ENCODE results near the gene COIL.

DNA sequence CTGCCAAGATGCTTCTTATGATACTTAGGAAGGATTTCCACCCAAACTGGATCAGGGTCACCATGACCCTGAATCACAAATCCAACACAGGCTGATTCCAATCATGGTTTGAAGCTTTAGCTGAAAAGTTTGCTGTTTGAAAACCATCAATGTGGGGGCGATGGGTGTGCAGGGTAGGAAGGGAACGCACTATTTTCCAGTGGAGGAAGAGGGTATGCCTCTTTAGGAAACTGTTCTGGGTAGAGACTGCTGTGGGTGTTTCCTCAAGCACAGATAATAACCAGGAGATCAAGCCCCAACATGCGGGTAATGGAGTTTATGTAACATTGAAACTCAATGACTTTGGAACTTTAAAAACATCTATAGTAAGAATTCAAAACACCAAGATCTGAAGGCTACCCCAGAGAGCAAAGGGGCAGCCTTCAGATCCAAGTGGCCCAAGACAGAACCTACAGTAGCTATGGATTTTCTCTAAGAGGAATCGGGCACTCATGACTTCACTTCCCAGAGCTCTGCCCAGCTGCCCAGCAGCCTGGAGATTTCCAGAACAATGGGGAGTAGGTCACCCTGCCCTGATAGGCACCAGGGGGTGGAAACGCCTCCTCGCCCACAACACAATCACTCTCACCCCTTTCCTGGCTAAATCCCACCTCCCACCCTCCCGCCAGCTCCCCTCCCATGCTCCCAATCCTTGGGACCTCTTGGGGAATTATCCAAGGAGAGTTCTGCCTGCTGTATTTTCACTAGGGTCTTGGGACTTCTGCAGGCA lies 69.8 kb downstream of the COIL start:
- no peak for TF ChIP-seq CTCF (IDR thresholded peaks at IDR 0.05; ENCODE audit: extremely low read depth in 1 of 2, insufficient read depth in 1 of 2, low read depth in 1 of 2, low read length in 2 of 2)
- TF ChIP-seq JUN (IDR thresholded peaks at IDR 0.05; ENCODE audit: borderline replicate concordance, insufficient read depth, insufficient read length, low read depth) = no peak
- TF ChIP-seq POLR2A (IDR thresholded peaks at IDR 0.05; ENCODE audit: low read depth, low read length) = no peak
- TF ChIP-seq POLR2AphosphoS5 (IDR thresholded peaks at IDR 0.05; ENCODE audit: insufficient read depth, low read depth, low read length) = no peak
- no peak for TF ChIP-seq EZH2 (IDR thresholded peaks at IDR 0.05; ENCODE audit: borderline replicate concordance, low read depth, low read length, severe bottlenecking)
- no peak for TF ChIP-seq FOS (IDR thresholded peaks at IDR 0.05; ENCODE audit: borderline replicate concordance, insufficient read depth, low read length)
